ENCODE results near the gene NR1D1. TPM values are rescaled to one million over a fixed set of nuclear protein-coding genes. Genes with fewer than 3 reads are reported as not detected.

NR1D1 gene
- polyA plus RNA-seq, 1 of the 3 experiments (the other 2 are of a cell fraction): 6.5 TPM

DNA sequence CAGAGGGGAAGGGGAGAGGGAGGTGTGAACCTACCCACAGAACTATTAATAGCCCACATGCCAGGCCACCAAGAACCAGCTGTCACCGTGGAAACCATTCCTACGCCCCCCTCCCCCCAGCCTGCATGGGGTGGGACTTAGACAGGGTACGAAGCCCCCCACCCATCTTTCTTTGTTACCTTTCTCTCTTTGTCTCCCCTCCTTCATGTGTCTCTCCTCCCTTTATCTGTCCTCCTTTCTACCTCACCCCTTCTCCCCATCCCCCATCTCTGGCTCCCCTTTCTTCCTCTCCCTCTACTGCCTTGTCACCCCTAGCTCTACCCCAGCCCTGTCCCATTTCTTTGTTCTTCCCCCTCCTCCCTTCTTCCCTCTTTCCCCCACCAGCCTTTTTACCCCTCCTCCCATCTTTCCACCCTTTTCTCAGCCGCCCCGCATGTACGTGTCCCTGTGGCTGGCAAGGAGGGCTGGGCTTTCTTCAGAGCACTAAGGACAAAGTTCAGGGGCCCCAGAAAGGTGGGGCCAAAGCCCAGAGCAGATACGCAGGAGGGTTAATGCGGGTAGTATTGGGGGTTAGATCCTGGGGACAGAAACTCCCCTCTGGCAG lies 29.6 kb downstream of the NR1D1 start:
- Histone ChIP-seq H3K9ac (no peak overlapping the region), H3K4me1 (ENCODE audit: control insufficient read depth in 1 of 2, insufficient read depth in 2 of 2, low read depth in 1 of 2, low read length in 1 of 2) (peaks cover 57 to 77% of the 10 kb centered on the region in 2 experiments; a peak in 3 of 4 replicates), H3K4me2 (peak overlapping the region; percentile 81), H3K9me3 (no peaks in the 10 kb centered on the region), H3K4me3 (ENCODE audit: low read depth in 2 of 2, low read length in 1 of 2) (no peak overlapping the region), H3K27ac (ENCODE audit: low read depth in 2 of 2, low read length in 1 of 2) (peak overlapping the region in 1 of 2 experiments; percentile 93; a peak in 2 of 4 replicates), H2AFZ (ENCODE audit: low read depth) (no peak overlapping the region), H3K36me3 (replicated peaks in 1 of 2; ENCODE audit: control insufficient read depth in 1 of 2, insufficient read depth in 2 of 2, low read length in 1 of 2) (no peaks in the 10 kb centered on the region), H4K20me1 (ENCODE audit: insufficient read depth) (0 out of 2 replicates have a peak, but pooled peaks cover 3% of the 10 kb centered on the region), H3K79me2 (ENCODE audit: insufficient read depth) (peaks cover 51% of the 10 kb centered on the region; the same call in 1 of the 2 replicates), H3K9me2 (no peaks in the 10 kb centered on the region), H3F3A (replicated peaks; ENCODE audit: insufficient read depth) (peaks cover 14% of the 10 kb centered on the region), H3K27me3 (ENCODE audit: insufficient read depth) (no peaks in the 10 kb centered on the region)
- 69% methylated on average over 8 of the region's 8 CpGs for WGBS (ENCODE audit: low lambda C conversion rate)
- ChIA-PET POLR2A (no interaction called here), CTCF (interaction anchor here (0.7 to 9.3 kb wide), 7 partner anchors 7 to 370 kb away, joined by 3 to 160 read pairs (median 6); partner anchors contain the start of gene THRA)
- DNase-seq: no peak
- no peak for TF ChIP-seq CHD2 (IDR thresholded peaks at IDR 0.05; ENCODE audit: low read length, partially characterized antibody)
- TF ChIP-seq EZH2phosphoT487 (IDR thresholded peaks at IDR 0.05; ENCODE audit: borderline replicate concordance, low read depth): no peak
- TF ChIP-seq ELF1 (IDR thresholded peaks at IDR 0.05): no peak
- TF ChIP-seq, protein P1, sequence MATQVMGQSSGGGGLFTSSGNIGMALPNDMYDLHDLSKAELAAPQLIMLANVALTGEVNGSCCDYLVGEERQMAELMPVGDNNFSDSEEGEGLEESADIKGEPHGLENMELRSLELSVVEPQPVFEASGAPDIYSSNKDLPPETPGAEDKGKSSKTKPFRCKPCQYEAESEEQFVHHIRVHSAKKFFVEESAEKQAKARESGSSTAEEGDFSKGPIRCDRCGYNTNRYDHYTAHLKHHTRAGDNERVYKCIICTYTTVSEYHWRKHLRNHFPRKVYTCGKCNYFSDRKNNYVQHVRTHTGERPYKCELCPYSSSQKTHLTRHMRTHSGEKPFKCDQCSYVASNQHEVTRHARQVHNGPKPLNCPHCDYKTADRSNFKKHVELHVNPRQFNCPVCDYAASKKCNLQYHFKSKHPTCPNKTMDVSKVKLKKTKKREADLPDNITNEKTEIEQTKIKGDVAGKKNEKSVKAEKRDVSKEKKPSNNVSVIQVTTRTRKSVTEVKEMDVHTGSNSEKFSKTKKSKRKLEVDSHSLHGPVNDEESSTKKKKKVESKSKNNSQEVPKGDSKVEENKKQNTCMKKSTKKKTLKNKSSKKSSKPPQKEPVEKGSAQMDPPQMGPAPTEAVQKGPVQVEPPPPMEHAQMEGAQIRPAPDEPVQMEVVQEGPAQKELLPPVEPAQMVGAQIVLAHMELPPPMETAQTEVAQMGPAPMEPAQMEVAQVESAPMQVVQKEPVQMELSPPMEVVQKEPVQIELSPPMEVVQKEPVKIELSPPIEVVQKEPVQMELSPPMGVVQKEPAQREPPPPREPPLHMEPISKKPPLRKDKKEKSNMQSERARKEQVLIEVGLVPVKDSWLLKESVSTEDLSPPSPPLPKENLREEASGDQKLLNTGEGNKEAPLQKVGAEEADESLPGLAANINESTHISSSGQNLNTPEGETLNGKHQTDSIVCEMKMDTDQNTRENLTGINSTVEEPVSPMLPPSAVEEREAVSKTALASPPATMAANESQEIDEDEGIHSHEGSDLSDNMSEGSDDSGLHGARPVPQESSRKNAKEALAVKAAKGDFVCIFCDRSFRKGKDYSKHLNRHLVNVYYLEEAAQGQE (IDR thresholded peaks at IDR 0.05; ENCODE audit: low read depth, low read length): no peak
- TF ChIP-seq MEF2A (IDR thresholded peaks at IDR 0.05; ENCODE audit: borderline replicate concordance, low read depth): no peak
- no peak for TF ChIP-seq RFX5 (IDR thresholded peaks at IDR 0.05; ENCODE audit: low read length)
- TF ChIP-seq RXRA (IDR thresholded peaks at IDR 0.05; ENCODE audit: borderline replicate concordance, low read depth): no peak
- TF ChIP-seq JUND (IDR thresholded peaks at IDR 0.05): no peak
- TF ChIP-seq GATA2 (CRISPR knock-in tag; IDR thresholded peaks at IDR 0.05): no peak
- no peak for TF ChIP-seq FOXM1 (IDR thresholded peaks at IDR 0.05; ENCODE audit: low read depth)
- TF ChIP-seq, protein P2, sequence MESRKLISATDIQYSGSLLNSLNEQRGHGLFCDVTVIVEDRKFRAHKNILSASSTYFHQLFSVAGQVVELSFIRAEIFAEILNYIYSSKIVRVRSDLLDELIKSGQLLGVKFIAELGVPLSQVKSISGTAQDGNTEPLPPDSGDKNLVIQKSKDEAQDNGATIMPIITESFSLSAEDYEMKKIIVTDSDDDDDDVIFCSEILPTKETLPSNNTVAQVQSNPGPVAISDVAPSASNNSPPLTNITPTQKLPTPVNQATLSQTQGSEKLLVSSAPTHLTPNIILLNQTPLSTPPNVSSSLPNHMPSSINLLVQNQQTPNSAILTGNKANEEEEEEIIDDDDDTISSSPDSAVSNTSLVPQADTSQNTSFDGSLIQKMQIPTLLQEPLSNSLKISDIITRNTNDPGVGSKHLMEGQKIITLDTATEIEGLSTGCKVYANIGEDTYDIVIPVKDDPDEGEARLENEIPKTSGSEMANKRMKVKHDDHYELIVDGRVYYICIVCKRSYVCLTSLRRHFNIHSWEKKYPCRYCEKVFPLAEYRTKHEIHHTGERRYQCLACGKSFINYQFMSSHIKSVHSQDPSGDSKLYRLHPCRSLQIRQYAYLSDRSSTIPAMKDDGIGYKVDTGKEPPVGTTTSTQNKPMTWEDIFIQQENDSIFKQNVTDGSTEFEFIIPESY (IDR thresholded peaks at IDR 0.05; ENCODE audit: borderline replicate concordance, low read depth): no peak
